NCI-H2081 (cell line): Measurements from ENCODE around the gene EBF3.

ENCODE experiments used
- DNase-seq, 2 experiments: peaks; one replicate each; lab custom pipeline; 2025; lab: John Stamatoyannopoulos, UW

Gene EBF3

GRCh38 chr10:129851941-129852640, 112.0 kb downstream of the EBF3 start:
- no peak for DNase-seq

- DNase-seq, result no peak
These were observed 113.3 kb downstream of the EBF3 start for GRCh38 chr10:129850790-129851189.

DNA sequence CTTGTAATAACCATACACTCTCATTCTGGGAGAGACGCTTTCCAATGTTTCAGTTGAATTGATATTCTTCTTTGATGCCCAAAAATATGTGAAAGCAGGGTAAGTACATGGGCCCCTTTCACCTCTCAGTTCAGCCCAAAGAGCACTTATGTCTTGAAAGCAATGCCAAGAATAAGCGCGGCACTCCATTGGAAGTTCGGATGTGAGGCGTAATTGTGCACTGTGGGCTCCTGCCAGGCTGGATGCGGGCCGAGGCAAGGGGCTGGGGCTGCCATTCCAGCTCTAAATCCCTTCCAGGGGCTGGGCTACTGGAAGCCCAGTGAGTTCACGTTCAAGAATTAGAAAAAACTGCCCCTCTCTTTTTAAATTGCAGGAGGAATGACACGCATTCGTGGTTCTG, 113.8 kb downstream of the EBF3 start:
- no peak for DNase-seq

DNA sequence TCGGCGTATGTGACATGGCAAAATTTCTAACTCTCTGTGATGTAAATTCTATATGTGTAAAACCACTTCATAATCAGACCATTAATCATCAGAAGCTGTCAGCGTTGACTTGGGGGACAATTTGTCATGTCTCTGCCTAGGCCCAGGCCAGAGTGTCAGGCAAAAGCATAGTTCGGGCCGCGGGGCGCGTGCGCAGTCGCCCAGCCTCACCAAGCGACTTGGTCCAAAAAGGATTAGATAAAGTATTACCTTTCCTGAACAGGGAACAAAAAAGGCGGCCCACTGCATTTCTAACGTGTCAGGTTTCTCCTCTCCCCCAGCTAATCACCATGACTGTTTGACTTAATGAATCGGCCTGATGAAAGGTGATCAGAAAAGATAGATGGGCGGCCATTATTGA, 114.2 kb downstream of the EBF3 start:
- DNase-seq, result no peak

GRCh38 chr10:129849452-129849750, 114.7 kb downstream of the EBF3 start:
- DNase-seq, result no peak

DNA sequence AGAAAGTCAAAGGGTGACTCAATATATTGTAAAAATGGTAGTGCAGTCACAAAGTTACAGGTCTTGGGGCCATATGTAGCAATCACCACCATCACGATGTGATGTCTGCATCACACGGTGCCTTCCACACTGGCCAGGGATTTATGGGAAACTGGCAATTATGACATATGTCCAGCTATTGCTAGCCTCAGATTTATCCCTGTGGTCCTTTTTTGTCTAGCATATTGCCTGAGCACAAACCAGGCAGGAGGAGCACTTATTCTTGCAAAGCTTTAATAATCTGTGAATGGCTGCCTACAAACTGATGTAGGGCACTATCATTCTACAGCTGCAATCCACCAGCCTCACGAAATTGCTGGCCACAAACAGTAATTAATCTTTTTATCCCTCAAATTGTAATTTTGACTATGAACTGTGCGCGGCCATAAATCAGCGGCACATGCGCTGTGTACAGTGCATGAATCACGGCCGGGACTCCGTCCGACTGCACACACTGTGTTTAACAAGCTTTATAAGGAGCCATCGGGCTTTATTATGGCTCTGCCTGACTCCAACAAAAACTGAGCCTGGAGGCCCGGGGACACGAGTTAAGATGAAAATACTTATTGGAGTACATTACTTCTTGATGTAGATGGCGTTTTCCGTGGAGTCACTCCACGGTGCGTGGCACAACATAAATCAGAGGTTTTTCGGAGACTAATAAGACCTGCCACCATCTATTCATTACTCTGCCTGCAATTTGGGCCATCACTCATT, 115.2 kb downstream of the EBF3 start:
- no peak for DNase-seq

DNA sequence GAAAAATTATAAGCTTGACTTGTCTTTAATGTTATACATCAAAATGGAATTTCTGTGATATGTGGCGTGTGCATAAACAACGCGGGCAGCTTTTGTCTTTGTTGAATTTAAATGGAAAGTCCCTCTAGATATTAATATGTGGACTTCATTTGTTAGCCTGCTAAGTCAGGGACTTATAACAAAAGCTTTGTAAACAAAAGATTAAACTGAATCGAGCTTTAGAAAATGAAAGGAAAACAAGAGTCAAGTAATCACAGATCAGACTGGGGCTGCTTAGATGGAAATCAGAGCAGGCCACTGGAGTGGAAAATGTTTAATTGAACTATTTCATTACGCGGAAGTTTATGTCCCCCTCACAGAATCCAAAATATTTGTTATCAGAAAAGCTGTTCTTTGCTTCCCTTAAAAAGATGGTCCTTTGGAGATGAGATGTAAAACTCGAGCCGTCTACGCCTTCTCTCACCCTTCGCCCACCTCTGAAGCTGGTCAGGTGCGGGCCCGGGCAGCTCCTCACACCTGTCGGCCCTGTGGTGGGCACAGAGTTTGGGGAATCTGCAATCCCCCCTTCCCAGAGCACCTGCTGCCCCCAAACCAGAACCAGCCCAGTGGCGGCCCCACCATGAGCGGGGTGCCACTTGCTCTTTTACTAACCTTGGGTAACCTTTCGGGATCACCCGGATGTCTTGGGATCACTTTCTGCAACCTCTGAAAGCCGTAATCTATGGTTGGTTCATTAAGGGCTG, 116.2 kb downstream of the EBF3 start:
- DNase-seq, result no peak

GRCh38 chr10:129846991-129847391, 117.1 kb downstream of the EBF3 start:
- DNase-seq, result no peak

GRCh38 chr10:129845111-129845753, 118.8 kb downstream of the EBF3 start:
- DNase-seq, result peak in 1 of 2 experiments; percentile 0

GRCh38 chr10:129844216-129844766, 119.8 kb downstream of the EBF3 start:
- DNase-seq, result no peak

- no peak for DNase-seq
These were observed 120.4 kb downstream of the EBF3 start for GRCh38 chr10:129843702-129844101.

GRCh38 chr10:129843131-129843541, 120.9 kb downstream of the EBF3 start:
- no peak for DNase-seq

GRCh38 chr10:129842031-129842430, 122.0 kb downstream of the EBF3 start:
- DNase-seq, result no peak

DNA sequence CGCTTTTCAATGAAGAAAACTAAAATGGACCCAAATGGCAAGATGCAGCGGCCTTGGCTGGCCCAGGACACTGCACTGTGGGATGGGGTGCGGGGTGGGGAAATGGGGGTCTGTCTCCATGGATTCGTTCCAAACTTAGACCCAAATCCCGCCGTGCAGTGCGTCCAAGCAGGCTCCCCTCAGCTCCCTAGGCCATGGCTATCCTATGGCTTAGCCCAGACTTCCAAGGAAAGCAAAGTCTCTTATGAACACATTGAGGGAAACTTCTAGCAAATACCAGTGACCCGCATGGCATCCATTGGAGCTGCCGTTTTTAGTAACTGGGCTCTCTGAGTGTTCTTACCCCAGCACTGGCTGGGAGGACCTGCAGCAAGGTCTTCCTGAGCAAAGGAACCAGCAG, 122.5 kb downstream of the EBF3 start:
- DNase-seq, result no peak

DNA sequence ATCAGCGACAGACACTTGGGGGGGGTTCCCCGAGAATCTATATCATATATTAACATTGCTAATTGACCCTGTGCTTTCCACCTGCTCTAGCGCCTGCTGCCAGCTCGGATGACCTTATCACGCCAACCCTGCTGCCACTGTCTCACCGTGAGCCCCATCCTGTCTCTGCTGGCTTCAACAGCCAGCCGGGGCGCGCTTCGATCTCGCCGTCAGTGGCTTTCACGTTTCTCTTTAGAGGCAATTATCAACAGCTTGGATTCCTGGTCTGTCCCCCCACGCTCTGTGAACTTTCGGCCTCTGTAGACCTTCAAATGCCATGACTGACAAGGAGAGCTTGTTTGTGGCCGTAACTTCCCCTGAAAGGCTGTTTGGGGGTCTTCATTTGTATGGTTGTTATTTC, 123.0 kb downstream of the EBF3 start:
- DNase-seq, result no peak

GRCh38 chr10:129840196-129840590, 123.9 kb downstream of the EBF3 start:
- no peak for DNase-seq

DNA sequence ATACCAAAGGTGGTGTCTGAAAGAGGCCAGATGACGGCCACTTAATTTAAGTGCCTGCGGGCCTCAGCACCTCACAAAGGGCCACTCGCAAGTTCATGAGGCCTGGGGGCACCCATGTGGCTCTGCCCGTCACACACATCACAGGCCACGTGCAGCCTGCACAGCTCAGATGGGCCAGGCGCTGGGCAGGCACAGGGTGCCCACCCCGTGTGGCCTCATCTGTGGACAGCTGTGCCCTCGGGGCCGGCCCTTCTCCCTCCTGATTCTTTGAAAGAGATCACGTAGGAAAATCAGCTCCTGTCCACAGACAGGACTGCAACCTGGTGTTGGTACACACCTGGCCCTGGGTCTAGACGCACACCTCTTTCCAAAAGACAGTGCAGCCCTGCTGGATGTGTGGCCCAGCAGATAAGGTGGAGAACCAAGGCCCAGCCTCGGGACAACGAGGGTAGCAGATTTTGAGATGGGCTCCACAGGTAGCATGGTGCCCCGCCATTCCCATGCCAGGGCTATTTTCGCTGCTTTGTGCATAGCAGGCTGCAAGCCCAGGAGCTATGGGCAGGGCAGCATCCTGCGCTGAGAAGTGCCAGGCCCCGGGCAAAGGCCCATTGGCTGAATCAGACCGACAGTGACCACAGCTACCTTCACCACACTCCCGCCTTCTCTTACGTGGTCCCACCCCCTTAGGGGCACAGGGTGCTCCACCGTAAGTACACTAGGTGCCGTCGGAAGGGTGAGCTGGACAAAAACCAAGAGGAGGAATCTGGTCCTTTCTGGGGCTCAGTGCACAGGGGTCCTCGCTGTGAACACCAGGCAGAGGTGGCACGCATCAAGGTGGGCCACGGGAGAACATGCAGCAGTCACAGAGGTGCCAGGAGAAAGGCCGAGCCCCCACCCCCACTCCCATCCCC, 124.5 kb downstream of the EBF3 start:
- DNase-seq, result no peak

GRCh38 chr10:129838794-129839193, 125.3 kb downstream of the EBF3 start:
- no peak for DNase-seq

DNA sequence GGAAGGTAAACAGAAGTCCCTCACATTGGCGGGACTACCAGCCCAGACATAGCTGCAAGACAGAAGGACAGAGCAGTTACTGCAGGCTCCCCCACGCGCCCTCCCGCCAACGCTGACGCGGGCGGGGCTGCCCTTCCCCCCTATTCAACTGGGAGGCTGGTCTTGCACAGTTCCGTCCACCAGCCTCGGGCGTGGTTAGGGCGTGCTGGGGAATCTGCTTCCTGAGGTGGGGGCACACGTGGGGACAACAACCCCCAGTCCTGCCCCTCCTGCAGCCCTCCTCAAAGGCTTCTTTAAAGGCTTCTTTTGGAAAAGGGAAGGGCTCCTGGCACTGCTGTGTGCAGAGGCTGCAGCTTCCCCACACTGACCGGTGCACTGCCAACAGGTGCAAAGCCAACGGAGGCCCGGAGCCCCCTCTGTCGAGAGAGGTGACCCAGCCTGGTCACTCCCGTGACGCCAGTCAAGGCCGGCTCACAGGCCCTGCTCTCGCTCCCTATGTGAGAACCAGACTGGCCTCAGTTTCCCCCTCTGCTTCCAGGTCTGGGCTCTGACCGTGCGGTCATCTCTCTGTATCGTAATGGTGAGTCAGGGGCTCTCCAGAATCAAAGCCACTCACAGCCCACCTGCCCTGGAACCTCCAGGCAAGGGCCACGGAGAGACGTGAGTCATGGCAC, 126.0 kb downstream of the EBF3 start:
- DNase-seq, result no peak

- no peak for DNase-seq
These were observed 127.8 kb downstream of the EBF3 start for GRCh38 chr10:129836253-129836652.
